Activated B cell treated with CpG ODN at 0.5 μM for 24 hours (primary cell): ENCODE measurements around the gene C1orf52. TPM values are rescaled to one million over a fixed set of nuclear protein-coding genes. Genes with fewer than 3 reads are reported as not detected.

ENCODE experiments used
- ATAC-seq: fragments of 200-7000 bp; cut with Tn5 transposase; one replicate; pipeline ENCODE4 v1.10.0; 2021; ENCODE audit warnings: low read depth, mild to moderate bottlenecking, moderate library complexity
- CTCF ChIA-PET: fragments of 350-600 bp; sonication (Branson Sonifier 250); formaldehyde crosslinking; loops from one replicate; lab custom pipeline; 2021; ENCODE audit warnings: antibody characterized with exemption; lab: Charles Lee
- POLR2A ChIA-PET: fragments of 350-600 bp; sonication (Branson Sonifier 250); formaldehyde crosslinking; loops from one replicate; lab custom pipeline; 2021; ENCODE audit warnings: antibody characterized with exemption; lab: Charles Lee
- DNase-seq: peaks from one replicate; pipeline ENCODE4 v3.0.0; 2022
- H3K27ac Mint-ChIP-seq: one replicate; pipeline ENCODE4 v1.8.0; 2020; ENCODE audit warnings: mixed read lengths
- H3K27me3 Mint-ChIP-seq: one replicate; pipeline ENCODE4 v1.8.0; 2021; ENCODE audit warnings: mixed read lengths
- H3K36me3 Mint-ChIP-seq: one replicate; pipeline ENCODE4 v1.8.0; 2021; ENCODE audit warnings: low read depth, mixed read lengths
- H3K4me1 Mint-ChIP-seq: one replicate; pipeline ENCODE4 v1.8.0; 2021; ENCODE audit warnings: mixed read lengths
- H3K4me3 Mint-ChIP-seq: one replicate; pipeline ENCODE4 v1.8.0; 2020; ENCODE audit warnings: mild to moderate bottlenecking, mixed read lengths
- H3K9me3 Mint-ChIP-seq: one replicate; pipeline ENCODE4 v1.8.0; 2020; ENCODE audit warnings: mixed read lengths
- intact Hi-C: fragments of 100-400 bp; cut with micrococcal nuclease; formaldehyde crosslinking; loops from one replicate; pipeline ENCODE4 v1.15.1; 2024
- total RNA-seq: library from RNA; stranded (reverse); gene quantifications from 2 replicates; pipeline ENCODE4 v1.2.3, GENCODE V29; 2022
- TF ChIP-seq, protein P1 (sequence below): fragments of 200-600 bp; IDR thresholded peaks from one replicate; pipeline ENCODE4 v1.8.0; 2022; ENCODE audit warnings: antibody characterized with exemption, mild to moderate bottlenecking

Gene C1orf52
- total RNA-seq, 1 donor from 2014 or later = 31.4 TPM

DNA sequence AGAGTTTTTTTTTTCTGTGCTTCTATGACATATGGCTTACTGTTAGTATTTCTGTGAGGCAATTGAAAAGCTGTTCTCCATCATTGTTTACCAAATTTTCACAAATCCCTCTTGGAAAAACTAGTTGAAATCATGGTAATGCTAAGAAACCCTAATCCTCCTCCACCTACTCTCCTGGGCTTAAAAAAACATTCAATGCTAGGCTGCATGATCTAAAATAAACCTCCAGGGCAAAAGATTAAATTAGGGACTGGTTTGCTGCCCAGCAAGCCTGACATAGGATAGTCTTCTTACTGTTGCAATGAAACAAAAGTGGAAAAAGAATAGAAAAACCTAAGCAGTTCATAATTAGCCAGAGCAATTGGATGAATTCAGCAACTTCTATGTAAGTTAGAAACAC, 16.1 kb downstream of the C1orf52 start:
- CTCF ChIA-PET = no interaction called here
- Mint-ChIP-seq H3K4me1 (peaks cover 3% of the 10 kb centered on the region), H3K36me3 (no peaks in the 10 kb centered on the region), H3K4me3 (no peak overlapping the region), H3K27ac (no peak overlapping the region), H3K27me3 (no peaks in the 10 kb centered on the region), H3K9me3 (no peaks in the 10 kb centered on the region)
- TF ChIP-seq, protein P1, sequence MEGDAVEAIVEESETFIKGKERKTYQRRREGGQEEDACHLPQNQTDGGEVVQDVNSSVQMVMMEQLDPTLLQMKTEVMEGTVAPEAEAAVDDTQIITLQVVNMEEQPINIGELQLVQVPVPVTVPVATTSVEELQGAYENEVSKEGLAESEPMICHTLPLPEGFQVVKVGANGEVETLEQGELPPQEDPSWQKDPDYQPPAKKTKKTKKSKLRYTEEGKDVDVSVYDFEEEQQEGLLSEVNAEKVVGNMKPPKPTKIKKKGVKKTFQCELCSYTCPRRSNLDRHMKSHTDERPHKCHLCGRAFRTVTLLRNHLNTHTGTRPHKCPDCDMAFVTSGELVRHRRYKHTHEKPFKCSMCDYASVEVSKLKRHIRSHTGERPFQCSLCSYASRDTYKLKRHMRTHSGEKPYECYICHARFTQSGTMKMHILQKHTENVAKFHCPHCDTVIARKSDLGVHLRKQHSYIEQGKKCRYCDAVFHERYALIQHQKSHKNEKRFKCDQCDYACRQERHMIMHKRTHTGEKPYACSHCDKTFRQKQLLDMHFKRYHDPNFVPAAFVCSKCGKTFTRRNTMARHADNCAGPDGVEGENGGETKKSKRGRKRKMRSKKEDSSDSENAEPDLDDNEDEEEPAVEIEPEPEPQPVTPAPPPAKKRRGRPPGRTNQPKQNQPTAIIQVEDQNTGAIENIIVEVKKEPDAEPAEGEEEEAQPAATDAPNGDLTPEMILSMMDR = no peak
- POLR2A ChIA-PET = no interaction called here
- DNase-seq (no peak), ATAC-seq (no peak)
- intact Hi-C loops = no loop called here

DNA sequence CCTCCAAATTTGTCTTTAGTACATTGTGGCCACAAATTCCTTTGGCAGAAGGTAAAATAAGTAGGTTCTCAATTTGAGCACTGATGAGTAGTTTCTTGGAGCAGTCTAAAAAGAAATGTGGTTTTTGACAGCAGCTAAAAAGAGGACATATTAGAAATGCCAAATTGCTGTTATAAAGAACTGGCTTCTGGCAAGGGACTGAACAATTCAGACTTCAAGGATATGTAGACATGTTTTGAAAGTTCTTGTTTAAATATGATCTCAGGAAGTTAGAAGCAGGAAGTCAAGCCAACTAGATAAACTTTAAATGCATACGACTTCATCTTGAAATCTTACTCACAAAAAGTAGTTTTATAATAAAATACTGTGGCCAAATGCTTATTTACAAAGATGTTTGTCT, 18.8 kb downstream of the C1orf52 start:
- no peaks in the 10 kb centered on the region for H3K9me3 Mint-ChIP-seq
- H3K4me3 Mint-ChIP-seq = no peak overlapping the region
- H3K36me3 Mint-ChIP-seq = no peaks in the 10 kb centered on the region
- ATAC-seq = no peak
- TF ChIP-seq, protein P1 = no peak
- H3K4me1 Mint-ChIP-seq = peaks cover 3% of the 10 kb centered on the region
- CTCF ChIA-PET = interaction anchor here (1.2 to 1.7 kb wide), 3 partner anchors 10 to 296 kb away, joined by 3 to 7 read pairs (median 5); no protein-coding TSS in a partner anchor
- no peak overlapping the region for H3K27ac Mint-ChIP-seq
- no peak for DNase-seq
- intact Hi-C loops = no loop called here
- POLR2A ChIA-PET = no interaction called here
- no peaks in the 10 kb centered on the region for H3K27me3 Mint-ChIP-seq

DNA sequence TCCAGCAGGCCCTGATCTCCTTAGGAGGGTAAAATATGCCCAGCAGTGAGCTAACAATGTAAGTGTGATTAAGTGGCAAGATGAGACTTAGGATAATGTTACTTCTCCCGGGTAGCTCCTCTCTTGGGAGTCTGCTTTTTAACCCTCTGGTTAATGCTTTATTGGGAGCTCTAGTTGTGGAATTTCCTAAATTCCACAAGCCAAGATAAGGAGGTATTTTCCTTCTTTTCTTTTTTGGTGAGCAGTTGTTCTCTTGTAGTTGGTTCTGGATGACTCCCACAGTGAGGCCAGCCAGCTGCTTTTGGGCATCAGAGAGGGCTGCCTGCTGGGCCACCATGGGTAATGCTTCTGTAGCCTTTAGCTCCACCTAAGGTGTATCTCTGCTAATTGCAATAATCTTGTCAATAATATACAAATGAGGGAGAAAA, 19.3 kb downstream of the C1orf52 start:
- H3K27me3 Mint-ChIP-seq = no peaks in the 10 kb centered on the region
- ChIA-PET CTCF (interaction anchor here (1.2 to 1.7 kb wide), 3 partner anchors 9 to 296 kb away, joined by 3 to 7 read pairs (median 5); no protein-coding TSS in a partner anchor), POLR2A (interaction anchor here (1.2 kb wide), 1 partner anchor 13 kb away, joined by 3 read pairs; no protein-coding TSS in a partner anchor)
- no peaks in the 10 kb centered on the region for H3K36me3 Mint-ChIP-seq
- H3K27ac Mint-ChIP-seq = no peak overlapping the region
- ATAC-seq (no peak), DNase-seq (no peak)
- H3K9me3 Mint-ChIP-seq = no peaks in the 10 kb centered on the region
- peaks cover 3% of the 10 kb centered on the region for H3K4me1 Mint-ChIP-seq
- intact Hi-C loops = no loop called here
- TF ChIP-seq, protein P1 = no peak
- H3K4me3 Mint-ChIP-seq = no peak overlapping the region

DNA sequence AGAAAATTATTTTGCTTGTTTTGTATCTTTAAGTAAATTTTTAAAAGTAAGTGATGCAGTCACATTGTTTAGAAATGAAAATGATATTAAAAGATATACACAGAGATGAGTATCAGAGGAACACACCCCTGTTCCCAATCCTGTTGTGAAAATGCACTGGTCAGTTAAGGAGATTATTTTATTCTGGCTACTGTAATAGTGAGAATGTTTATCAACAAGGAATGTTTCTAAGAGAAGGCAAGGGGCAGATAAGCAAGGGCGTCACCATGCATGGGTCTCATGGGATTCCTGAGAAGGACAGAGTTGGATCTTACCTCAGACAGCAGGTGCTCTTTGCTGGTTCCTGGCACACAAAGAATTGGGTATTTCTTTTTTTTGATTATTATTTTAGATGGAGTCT, 21.8 kb downstream of the C1orf52 start:
- Mint-ChIP-seq H3K9me3 (no peaks in the 10 kb centered on the region), H3K4me3 (no peak overlapping the region), H3K27me3 (peaks cover 2% of the 10 kb centered on the region), H3K27ac (no peak overlapping the region), H3K4me1 (peaks cover 3% of the 10 kb centered on the region), H3K36me3 (no peaks in the 10 kb centered on the region)
- TF ChIP-seq, protein P1 = no peak
- POLR2A ChIA-PET = no interaction called here
- CTCF ChIA-PET = no interaction called here
- intact Hi-C loops = no loop called here
- ATAC-seq (no peak), DNase-seq (no peak)

DNA sequence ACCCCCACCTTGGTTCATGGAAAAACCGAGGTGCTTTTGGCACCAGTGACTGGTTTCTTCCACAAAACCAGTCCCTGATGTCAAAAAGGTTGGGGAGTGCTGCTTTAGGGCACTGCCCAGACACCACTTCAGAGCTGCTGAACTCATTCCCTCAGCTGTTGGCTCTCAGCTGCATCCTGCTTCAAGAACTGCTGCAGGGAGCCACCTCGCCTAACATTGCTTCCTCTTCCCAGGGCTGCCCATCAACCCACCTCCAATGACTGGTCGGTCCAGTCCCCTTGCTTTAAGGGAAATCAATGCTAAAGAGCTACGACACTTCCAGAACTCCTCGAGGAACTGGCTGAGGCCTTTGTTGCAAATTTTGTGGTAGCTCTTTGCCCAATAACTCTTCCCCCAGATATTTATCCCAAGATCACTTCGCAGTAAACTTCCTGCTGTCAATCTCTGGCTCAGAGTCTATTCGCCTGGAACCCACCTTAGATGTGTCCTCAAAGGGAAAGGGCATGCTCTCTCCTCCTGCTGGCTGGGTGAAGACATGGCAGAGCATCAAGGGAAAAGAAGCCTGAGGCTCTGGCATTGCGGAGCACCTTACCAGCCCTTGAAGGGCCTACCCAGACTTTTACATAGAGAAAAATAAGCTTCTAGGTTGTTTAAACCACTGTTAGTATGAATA, 29.0 kb downstream of the C1orf52 start:
- POLR2A ChIA-PET = no interaction called here
- Mint-ChIP-seq H3K27me3 (peaks cover 8% of the 10 kb centered on the region), H3K9me3 (no peaks in the 10 kb centered on the region), H3K4me3 (no peak overlapping the region), H3K4me1 (no peaks in the 10 kb centered on the region), H3K36me3 (no peaks in the 10 kb centered on the region), H3K27ac (no peak overlapping the region)
- intact Hi-C loops = no loop called here
- no peak for ATAC-seq
- CTCF ChIA-PET = interaction anchor here (1.2 to 1.4 kb wide), 2 partner anchors 10 to 286 kb away, joined by 3 read pairs; no protein-coding TSS in a partner anchor
- DNase-seq = no peak
- TF ChIP-seq, protein P1 = no peak
